AG04449 (cell line): Measurements from ENCODE around the gene ACMSD.
"Not testable (repeated sequence)": the region's sequence is repeated elsewhere in the genome, so short reads cannot be mapped to it uniquely, and the experiment has no call there.

Source experiments
- CTCF ChIA-PET: fragments of 350-600 bp; formaldehyde crosslinking; extraction: SDS; loops from one replicate; lab custom pipeline; 2021; ENCODE audit warnings: antibody characterized with exemption; lab: Yijun Ruan, JAX
- POLR2A ChIA-PET: fragments of 400-600, 350-600 bp; formaldehyde crosslinking; extraction: SDS; loops from one replicate; lab custom pipeline; 2020; ENCODE audit warnings: antibody characterized with exemption, inconsistent platforms; lab: Yijun Ruan, JAX
- DNase-seq: peaks from one replicate; pipeline ENCODE4 v3.0.0-alpha.2; 2010; ENCODE audit warnings: low read depth, low spot score
- H3K4me3 ChIP-seq: 2 replicates; pipeline ENCODE4 v1.5.1; 2011; ENCODE audit warnings: low read depth, mild to moderate bottlenecking, control low read depth, low read length
- TF ChIP-seq, protein P1 (sequence below): IDR thresholded peaks from one replicate; pipeline ENCODE4 v1.5.1; 2011; ENCODE audit warnings: mild to moderate bottlenecking, moderate library complexity, low read length, control low read depth, inconsistent platforms; ENCODE audit not compliant: insufficient read depth; ENCODE audit errors: missing control alignments

ACMSD gene

DNA sequence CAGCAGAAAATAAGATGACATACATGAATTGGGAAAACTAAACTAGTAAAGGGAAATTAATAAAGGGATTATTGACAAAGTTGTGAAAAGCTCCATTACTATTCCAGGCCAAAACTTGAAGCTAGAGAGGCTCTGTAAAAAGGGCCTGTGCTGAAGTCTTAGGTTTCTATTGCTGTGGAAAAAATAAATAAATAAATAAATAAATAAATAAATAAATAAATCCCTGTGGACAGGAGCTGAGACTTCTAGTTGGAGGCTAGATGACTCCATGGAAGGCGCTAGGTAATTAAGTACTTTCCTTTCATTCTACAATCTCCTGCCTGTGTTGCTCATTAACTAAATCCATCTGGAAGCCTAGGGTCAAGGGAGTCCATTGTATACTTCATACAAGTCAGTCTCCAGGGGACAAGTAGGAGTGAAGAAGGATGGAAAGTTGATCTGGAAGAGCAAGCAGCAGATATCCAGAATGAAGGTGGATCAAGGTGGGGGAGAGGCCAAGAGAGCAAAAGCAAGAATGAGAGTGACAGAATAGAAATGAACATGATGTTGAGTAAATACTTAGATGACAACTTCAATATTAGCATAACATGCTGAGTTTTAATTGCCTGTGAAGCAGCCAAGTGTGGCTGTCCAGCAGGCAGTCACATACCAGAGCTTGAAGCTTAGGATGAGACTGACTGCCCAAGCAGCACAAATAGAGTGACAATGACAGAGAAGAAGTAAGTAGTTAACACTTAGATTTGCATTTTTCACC is 54.0 kb downstream of the ACMSD start:
- no peak overlapping the region for H3K4me3 ChIP-seq
- POLR2A ChIA-PET: no interaction called here
- CTCF ChIA-PET: interaction anchor here (1.7 kb wide), 2 partner anchors 109 to 442 kb away, joined by 6 to 7 read pairs; no protein-coding TSS in a partner anchor

DNA sequence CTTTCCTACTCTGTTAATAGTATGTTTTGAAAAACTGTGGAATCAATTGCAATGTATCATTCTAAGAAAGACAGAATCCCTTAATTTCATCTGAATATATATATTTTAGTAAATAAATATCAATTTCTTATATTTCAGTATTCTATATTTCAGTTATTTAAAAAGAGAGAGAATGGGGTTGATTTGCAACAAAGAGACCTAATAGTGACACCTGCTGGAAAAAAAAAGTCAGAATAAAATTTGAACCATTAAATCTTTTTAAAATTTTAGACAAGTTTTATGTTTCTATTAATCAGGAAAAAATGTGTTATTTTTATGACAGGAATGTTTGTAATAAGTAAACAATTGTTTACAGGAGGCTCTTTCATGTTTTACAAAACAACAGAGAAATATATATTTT is 59.5 kb downstream of the ACMSD start:
- no peak overlapping the region for H3K4me3 ChIP-seq
- POLR2A ChIA-PET: no interaction called here
- TF ChIP-seq, protein P1, sequence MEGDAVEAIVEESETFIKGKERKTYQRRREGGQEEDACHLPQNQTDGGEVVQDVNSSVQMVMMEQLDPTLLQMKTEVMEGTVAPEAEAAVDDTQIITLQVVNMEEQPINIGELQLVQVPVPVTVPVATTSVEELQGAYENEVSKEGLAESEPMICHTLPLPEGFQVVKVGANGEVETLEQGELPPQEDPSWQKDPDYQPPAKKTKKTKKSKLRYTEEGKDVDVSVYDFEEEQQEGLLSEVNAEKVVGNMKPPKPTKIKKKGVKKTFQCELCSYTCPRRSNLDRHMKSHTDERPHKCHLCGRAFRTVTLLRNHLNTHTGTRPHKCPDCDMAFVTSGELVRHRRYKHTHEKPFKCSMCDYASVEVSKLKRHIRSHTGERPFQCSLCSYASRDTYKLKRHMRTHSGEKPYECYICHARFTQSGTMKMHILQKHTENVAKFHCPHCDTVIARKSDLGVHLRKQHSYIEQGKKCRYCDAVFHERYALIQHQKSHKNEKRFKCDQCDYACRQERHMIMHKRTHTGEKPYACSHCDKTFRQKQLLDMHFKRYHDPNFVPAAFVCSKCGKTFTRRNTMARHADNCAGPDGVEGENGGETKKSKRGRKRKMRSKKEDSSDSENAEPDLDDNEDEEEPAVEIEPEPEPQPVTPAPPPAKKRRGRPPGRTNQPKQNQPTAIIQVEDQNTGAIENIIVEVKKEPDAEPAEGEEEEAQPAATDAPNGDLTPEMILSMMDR: no peak
- CTCF ChIA-PET: interaction anchor here (0.6 to 2.8 kb wide), 17 partner anchors 9 to 1013 kb away, joined by 3 to 18 read pairs (median 4); no protein-coding TSS in a partner anchor
- DNase-seq: no peak

More for the DNA sequence above, 54.0 kb downstream of the ACMSD start:
- DNase-seq: no peak
- TF ChIP-seq, protein P1: no peak

DNA sequence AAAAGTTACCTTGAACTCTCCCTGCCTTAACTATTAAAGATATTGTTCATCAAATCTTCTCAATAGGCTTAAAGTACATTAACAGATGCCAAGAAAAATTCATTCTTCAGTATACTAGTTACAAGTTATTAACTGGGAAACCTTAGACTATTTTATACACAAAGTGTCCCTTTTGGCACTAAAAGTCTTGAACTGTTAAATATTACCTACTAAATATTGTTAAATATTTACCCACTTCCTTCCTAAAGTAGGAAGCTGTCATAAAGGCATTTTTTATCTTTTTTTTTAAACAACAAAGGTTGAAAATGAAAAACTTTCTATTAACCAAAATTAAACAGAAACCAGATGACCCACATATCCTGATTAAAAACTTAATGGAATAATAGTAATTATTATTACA is 60.8 kb downstream of the ACMSD start:
- DNase-seq: no peak
- TF ChIP-seq, protein P1: no peak
- POLR2A ChIA-PET: no interaction called here
- H3K4me3 ChIP-seq: no peak overlapping the region
- CTCF ChIA-PET: interaction anchor here (0.6 to 2.8 kb wide), 3 partner anchors 439 to 1014 kb away, joined by 3 to 8 read pairs (median 4); no protein-coding TSS in a partner anchor

DNA sequence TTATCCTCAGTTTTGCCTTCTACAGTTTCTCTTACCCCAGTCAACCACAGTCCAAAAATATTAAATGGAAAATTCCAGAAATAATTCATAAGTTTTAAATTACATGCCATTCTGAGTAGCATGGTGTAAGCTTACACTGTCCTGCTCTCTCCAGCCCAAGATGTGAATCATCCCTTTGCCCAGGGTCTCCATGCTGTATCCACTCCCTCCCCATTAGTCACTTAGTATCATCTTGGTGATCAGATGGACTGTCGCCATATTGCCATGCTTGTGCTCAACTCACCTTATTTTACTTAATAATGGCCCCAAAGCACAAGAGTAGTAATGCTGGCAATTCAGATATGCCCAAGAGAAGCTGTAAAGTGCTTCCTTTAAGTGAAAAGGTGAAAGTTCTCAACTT is 61.7 kb downstream of the ACMSD start:
- POLR2A ChIA-PET: no interaction called here
- CTCF ChIA-PET: interaction anchor here (0.6 to 2.9 kb wide), 5 partner anchors 439 to 1015 kb away, joined by 3 to 28 read pairs (median 6); no protein-coding TSS in a partner anchor
- TF ChIP-seq, protein P1: no peak
- H3K4me3 ChIP-seq: no peak overlapping the region
- DNase-seq: peak; percentile 21

DNA sequence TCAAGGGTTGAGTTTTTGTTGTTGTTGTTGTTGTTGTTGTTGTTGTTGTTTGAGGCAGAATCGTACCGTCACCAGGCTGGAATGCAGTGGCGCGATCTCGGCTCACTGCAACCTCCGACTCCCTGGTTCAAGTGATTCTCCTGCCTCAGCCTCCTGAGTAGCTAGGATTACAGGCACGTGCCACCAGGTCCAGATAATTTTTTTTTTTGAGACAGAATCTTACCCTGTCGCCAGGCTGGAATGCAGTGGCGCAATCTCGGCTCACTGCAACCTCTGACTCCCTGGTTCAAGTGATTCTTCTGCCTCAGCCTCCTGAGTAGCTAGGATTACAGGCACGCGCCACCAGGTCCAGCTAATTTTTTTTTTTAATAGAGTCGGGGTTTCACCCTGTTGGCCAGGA is 65.3 kb downstream of the ACMSD start:
- H3K4me3 ChIP-seq, POLR2A ChIA-PET, CTCF ChIA-PET, DNase-seq: not testable (repeated sequence)

DNA sequence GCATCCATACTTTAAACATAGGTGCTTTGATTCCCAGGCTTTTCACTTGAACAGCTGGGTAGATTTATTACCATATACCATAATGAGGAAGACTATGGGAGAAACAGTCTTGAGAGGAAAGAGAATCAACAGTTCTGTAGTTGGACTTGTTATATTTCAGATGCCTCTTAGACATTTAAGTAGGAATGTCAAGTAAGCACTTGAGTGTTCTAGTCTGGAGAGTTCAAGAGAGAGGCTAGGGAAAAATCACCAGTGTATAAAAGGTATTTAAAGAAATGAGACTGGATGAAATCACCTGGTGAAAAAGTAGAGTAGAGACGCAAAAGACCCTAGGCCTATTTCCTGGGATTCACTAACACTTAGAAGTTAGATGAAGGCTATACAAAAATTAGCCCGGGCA is 66.8 kb downstream of the ACMSD start:
- no peak overlapping the region for H3K4me3 ChIP-seq
- ChIA-PET POLR2A (no interaction called here), CTCF (no interaction called here)
- TF ChIP-seq, protein P1: no peak
- no peak for DNase-seq

DNA sequence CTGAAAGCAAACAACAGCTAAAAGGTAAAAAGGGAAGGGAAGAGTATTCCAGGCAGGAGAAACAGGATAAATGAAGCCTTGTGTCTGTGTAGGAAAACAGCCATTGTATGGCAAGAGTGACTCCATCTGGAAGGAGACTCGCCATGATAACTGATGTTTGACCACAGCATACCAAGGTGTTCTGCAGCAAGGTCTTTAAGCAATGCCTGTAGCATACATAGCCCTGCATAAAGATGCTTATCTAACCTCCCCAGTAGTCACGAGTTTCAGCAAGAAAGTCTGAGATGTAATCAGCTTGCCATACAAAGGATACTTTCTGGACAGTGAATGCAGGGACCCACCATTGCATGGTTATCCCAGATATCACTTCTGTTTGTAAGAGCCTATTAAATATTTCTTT is 68.3 kb downstream of the ACMSD start:
- TF ChIP-seq, protein P1: no peak
- CTCF ChIA-PET: interaction anchor here (1.0 to 1.5 kb wide), 3 partner anchors 8 to 447 kb away, joined by 3 to 5 read pairs (median 4); no protein-coding TSS in a partner anchor
- no peak overlapping the region for H3K4me3 ChIP-seq
- DNase-seq: no peak
- POLR2A ChIA-PET: no interaction called here

DNA sequence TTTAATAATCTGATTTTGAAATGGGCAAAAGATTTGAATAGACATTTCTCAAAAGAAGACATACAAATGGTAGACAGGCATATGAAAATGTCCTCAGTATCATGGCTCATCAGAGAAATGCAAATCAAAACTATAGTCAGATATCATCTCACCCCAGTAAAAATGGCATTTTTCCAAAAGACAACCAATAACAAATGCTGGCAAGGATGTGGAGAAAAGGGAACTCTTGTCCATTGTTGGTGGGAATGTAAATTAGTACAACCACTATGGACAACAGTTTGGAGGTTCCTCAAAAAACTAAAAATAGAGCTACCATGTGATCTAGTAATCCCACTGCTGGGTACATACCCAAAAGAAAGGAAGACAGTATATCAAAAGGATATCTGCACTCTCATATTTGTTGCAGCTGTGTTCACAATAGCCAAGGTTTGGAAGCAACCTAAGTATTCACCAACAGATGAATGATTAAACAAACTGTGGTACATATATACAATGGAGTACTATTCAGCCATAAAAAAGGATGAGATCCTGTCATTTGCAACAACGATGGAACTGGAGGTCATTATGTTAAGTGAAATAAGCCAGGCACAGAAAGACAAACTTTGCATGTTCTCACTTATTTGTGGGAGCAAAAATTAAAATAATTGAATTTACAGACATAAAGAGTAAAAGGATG is 69.2 kb downstream of the ACMSD start:
- H3K4me3 ChIP-seq, POLR2A ChIA-PET, DNase-seq: not testable (repeated sequence)
- CTCF ChIA-PET: interaction anchor here (1.3 kb wide), 1 partner anchor 447 kb away, joined by 3 read pairs; no protein-coding TSS in a partner anchor
